RPMI8226 (cell line): Measurements from ENCODE around the gene RAB3B.

ENCODE experiments used
- DNase-seq: peaks from one replicate; pipeline ENCODE4 v3.0.0-alpha.2; 2015

RAB3B gene

DNA sequence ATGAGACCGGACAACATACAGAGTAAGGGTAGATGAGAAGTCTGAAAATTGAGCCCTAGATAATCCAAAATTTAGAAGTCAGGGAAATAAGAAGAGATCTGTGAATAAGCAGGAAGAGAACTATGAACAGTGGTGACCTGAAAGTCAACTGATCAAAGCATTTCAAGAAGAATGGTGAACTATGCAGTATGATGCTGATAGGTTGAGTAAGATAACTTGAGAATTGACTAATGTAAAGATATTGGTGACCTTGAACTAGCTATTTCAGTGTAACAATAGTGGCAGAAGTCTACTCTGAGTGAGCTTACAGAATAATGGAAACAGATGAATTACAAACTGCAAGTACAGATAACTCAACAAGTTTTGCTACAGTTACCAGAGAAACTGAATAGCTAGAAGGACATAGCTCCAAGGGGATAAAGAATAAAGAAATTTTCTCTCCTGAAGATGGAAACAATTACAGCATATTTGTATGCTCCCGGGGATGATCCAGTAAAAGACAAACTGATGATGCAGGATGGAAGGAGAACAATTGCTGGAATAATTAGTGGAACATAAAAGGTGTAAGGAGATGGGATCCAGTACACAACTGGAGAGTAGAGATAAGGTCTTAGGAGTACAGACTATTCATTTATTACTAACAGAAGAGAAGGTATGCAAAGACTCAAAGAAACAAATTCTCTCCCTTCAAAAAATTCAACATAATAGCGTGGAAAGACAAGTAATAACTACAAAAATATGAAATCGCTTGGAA lies 122.8 kb downstream of the RAB3B start:
- no peak for DNase-seq

DNA sequence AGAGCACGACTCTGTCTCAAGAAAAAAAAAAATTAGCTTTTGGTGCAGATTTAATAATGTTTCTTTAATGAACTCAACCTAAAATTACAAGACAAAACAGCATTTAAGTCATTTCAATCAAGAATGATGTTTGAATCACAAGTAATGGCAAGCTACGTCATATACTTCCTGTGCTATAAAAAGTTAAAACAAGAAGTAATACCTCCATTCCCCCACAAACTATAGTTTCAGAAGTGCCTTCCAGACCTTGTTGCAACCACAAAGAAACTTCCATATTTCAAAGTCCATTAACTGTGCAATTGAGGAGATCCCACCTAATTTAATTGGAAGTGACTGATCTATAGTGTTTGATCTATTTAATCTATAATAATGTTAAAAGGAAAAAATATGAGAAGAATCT lies 127.1 kb downstream of the RAB3B start:
- peak; percentile 46 for DNase-seq

DNA sequence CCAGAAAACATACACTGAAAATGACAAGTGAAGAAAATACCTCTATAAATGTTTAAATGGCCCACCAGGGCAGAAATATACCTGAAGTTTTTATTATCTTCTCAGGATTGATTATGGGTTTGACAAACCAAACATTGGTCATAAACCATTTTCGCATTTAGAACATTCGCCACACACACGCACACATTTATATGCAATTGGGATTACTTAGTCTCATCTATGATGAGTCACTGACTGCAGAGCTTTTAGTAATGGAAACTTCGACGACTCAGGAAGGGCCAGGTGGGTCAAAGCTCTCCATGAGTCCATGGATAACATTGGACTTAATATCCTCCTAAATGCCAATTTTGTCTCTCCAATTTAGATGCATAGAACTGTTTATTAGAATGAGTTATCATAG lies 128.8 kb downstream of the RAB3B start:
- DNase-seq = no peak

DNA sequence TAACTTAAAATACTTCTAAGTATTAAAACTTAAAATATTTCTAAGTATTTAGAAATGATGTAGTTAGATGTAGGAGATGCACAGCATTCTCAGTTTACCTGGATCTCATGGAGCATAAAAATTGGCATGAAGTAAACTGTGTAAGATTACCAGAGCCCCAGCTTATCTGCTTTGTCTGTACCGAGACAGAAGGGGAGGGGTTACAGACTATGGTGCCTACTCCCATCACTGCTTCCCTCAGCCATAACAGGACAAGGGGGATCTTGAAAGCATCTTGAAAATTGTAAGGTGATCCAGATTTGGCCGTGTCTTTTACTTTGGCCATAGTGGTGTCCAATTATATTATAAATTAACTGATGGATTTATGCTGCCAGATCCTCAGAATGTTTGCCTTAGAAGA lies 130.8 kb downstream of the RAB3B start:
- no peak for DNase-seq

DNA sequence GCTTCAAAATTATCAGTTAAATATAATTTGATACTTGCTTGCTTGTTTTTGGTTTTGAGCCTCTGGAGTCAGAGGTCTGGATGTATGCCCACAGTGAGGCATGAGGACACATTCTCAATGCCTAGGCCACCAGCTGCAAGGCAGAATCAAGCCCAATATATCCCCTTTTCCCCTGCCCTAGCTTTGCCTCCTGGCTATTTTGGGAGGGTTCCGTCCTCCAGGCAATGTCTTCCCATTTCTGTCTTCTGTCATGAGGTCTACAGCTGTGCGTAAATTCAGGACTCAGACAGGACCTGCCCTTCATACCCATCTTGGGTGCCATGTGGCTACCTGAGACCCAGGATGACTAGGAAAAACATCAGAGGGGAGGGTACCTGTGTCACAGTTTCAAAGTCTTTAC lies 131.2 kb downstream of the RAB3B start:
- no peak for DNase-seq

DNA sequence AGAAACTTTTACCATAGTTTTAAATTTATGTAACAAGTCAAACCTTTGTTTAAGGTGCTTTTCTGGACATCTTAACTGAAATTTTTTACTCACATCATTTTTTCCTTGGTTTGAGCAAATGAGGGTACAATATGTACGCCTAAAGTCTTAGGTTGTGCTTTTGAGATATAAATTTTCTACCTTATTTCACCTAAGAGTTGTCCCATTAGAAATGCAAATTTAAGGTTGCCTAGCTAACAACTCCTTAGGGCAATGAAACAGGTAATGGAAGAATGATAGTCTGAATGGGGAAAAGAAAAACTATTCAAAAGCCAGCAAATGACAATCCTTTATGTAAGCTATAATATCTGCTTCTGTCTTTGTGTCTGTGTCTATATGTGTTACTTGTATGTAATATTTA lies 131.6 kb downstream of the RAB3B start:
- DNase-seq = no peak
